Vagina (tissue), 2 donors: ENCODE data around the gene CASZ1. TPM values are rescaled to one million over a fixed set of nuclear protein-coding genes. Genes with fewer than 3 reads are reported as not detected.
A peak's percentile ranks its signal among the peaks of the same experiment; 100 is the strongest.

Experiments used
- DNase-seq, 2 donors: peaks; one replicate each; pipeline ENCODE4 v3.0.0-alpha.2; 2017; ENCODE audit errors: extremely low spot score in 2 of 2
- H3K27ac ChIP-seq: fragments of 200-600 bp; sonication (generic); one replicate; pipeline ENCODE4 v1.5.1; 2019
- H3K27me3 ChIP-seq: fragments of 200-600 bp; sonication (generic); one replicate; pipeline ENCODE4 v1.5.1; 2019
- H3K36me3 ChIP-seq, 2 donors: fragments of 200-600 bp; sonication (generic); one replicate each; pipeline ENCODE4 v1.5.1; 2017 to 2019
- H3K4me1 ChIP-seq: fragments of 200-600 bp; sonication (generic); one replicate; pipeline ENCODE4 v1.5.1; 2019
- H3K4me3 ChIP-seq, 2 donors: fragments of 200-600 bp; sonication (generic); 1 replicate in 1 of 2; 2 replicates in 1 of 2; pipeline ENCODE4 v1.5.1; 2016 to 2019
- H3K9me3 ChIP-seq: fragments of 200-600 bp; sonication (generic); one replicate; pipeline ENCODE4 v1.5.1; 2019
- POLR2A ChIP-seq, 2 donors: fragments of 450-650 bp; IDR thresholded peaks; one replicate each; pipeline ENCODE4 v1.6.1; 2017; ENCODE audit warnings: antibody characterized with exemption in 2 of 2, mild to moderate bottlenecking in 2 of 2, moderate library complexity in 2 of 2
- POLR2AphosphoS5 ChIP-seq, 2 donors: sonication (generic); formaldehyde crosslinking; IDR thresholded peaks; one replicate each; pipeline ENCODE4 v1.9.0; 2017; ENCODE audit warnings: antibody characterized with exemption in 2 of 2, mild to moderate bottlenecking in 2 of 2, low read depth in 1 of 2; ENCODE audit not compliant: insufficient read depth in 1 of 2
- intact Hi-C: fragments of 100-400 bp; cut with DNase I; formaldehyde crosslinking; loops from one replicate; pipeline ENCODE4 v1.15.1; 2023
- total RNA-seq: library from RNA; depleted of rRNA; stranded (reverse); fragments of >200 nt; gene quantifications from one replicate; pipeline ENCODE4 v1.2.3, GENCODE V29; 2016
- TF ChIP-seq, protein P1 (sequence below), 3 experiments: fragments of 450-650 bp in 2 of 3; fragments of 200-600 bp in 1 of 3; sonication (generic) in 1 of 3; IDR thresholded peaks; one replicate each; pipeline ENCODE4 v1.5.1; 2017 to 2019; ENCODE audit warnings: antibody characterized with exemption in 3 of 3, mild to moderate bottlenecking in 2 of 3, moderate library complexity in 2 of 3

Gene CASZ1
- total RNA-seq, 1 donor from 2014 or later, result 30.7 TPM

DNA sequence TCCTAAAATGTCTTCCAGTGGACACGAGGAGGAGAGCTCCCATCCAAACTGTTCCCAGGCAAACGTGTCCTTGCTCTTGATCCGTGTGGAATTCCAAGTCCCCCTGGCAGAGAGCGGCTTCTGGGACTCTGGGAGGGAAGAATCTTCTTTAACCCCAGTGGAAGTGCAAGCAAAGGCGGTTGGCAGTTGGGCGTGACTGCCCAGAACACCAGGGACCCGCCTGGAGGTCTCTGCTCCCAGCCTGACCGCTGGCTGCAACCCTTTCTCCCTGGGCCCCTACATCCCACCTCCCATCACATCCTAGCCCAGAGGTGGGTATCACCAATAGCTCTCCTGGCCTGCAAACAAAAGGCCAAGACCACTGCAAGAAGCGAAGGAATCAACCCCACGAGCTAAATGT lies 17.8 kb downstream of the CASZ1 start:
- Histone ChIP-seq H3K9me3 (no peaks in the 10 kb centered on the region), H3K4me3 (no peak overlapping the region), H3K27ac (peak overlapping the region; percentile 72), H3K27me3 (no peaks in the 10 kb centered on the region), H3K4me1 (peaks cover 33% of the 10 kb centered on the region), H3K36me3 (no peaks in the 10 kb centered on the region)
- TF ChIP-seq POLR2A (IDR thresholded peaks at IDR 0.05) (no peak), POLR2AphosphoS5 (IDR thresholded peaks at IDR 0.05; ENCODE audit: insufficient read depth in 1 of 2, low read depth in 1 of 2) (no peak)
- TF ChIP-seq, protein P1, sequence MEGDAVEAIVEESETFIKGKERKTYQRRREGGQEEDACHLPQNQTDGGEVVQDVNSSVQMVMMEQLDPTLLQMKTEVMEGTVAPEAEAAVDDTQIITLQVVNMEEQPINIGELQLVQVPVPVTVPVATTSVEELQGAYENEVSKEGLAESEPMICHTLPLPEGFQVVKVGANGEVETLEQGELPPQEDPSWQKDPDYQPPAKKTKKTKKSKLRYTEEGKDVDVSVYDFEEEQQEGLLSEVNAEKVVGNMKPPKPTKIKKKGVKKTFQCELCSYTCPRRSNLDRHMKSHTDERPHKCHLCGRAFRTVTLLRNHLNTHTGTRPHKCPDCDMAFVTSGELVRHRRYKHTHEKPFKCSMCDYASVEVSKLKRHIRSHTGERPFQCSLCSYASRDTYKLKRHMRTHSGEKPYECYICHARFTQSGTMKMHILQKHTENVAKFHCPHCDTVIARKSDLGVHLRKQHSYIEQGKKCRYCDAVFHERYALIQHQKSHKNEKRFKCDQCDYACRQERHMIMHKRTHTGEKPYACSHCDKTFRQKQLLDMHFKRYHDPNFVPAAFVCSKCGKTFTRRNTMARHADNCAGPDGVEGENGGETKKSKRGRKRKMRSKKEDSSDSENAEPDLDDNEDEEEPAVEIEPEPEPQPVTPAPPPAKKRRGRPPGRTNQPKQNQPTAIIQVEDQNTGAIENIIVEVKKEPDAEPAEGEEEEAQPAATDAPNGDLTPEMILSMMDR (IDR thresholded peaks at IDR 0.05), result no peak
- no peak for DNase-seq
- intact Hi-C loops, result no loop called here

DNA sequence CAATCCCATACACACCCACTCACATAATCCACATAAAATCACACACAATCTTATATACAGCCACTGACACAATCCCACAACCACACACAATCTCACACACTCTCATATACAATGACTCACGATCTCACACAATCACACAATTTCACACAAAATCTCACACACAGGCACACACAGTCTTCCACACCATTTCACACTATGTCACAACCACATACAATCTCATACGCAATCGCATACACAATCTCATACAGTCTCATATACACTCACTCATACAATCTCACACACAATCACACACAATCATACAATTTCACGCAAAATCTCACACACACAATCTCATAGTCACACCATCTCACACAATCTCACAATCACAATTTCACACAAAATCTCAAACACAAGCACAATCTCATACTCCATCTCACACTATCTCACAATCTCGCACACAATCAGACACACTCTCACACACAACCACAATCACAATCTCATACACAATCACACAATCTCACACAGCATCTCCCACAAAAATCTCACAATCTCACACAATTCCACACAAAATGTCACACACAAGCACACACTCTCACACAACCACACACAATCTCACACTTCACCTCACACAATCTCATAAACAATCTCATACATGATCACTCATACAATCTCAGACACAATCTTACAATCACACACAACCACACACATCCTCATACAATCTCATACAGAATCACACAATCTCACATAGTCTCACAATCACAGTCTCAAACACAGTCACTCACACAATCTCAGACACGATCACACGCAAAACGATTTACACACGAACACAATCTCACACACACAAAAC lies 18.5 kb downstream of the CASZ1 start:
- Histone ChIP-seq H3K36me3 (no peaks in the 10 kb centered on the region), H3K27ac (peak overlapping the region; percentile 72), H3K27me3 (no peaks in the 10 kb centered on the region), H3K4me1 (peaks cover 40% of the 10 kb centered on the region), H3K9me3 (no peaks in the 10 kb centered on the region), H3K4me3 (no peak overlapping the region)
- intact Hi-C loops, result no loop called here
- TF ChIP-seq, protein P1 (IDR thresholded peaks at IDR 0.05), result no peak
- TF ChIP-seq POLR2AphosphoS5 (IDR thresholded peaks at IDR 0.05; ENCODE audit: insufficient read depth in 1 of 2, low read depth in 1 of 2) (no peak), POLR2A (IDR thresholded peaks at IDR 0.05) (no peak)
- no peak for DNase-seq

DNA sequence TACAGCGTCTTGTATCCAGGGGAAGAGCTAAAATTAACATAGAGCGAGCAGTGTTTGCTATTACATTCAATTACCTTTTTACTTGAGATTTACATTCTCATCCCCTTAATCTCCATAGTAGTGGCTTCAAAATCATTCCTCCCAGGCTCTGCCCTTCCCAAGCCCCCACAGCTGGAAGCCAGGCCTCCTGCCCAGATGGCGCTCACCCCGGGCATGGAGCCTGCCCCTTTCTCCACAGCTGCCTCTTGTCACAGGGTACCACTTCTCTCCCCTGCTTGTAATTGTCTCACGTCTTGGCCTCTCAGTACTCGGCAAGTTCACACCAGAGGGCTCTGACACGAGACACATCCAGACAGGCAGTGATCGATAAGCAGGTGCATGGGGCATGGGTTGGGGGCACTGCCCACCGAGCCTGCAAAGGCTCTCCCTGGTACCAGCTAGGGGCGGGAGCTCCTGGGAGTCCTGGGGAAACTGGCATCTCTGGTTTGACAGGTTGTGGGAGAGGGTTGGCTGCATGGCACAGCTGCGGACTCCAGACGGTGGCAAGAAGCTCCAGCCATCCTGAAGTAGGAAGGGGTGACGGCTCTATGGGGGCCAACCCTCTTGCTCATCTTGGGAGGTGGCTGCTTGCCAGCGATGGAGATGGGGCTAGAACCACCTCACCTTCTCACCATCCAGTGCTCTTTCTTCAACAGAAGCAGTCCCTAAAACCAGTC lies 20.1 kb downstream of the CASZ1 start:
- intact Hi-C loops, result no loop called here
- Histone ChIP-seq H3K36me3 (no peaks in the 10 kb centered on the region), H3K4me1 (peaks cover 56% of the 10 kb centered on the region), H3K27me3 (no peaks in the 10 kb centered on the region), H3K4me3 (no peak overlapping the region), H3K9me3 (no peaks in the 10 kb centered on the region), H3K27ac (peak overlapping the region; percentile 70)
- TF ChIP-seq POLR2AphosphoS5 (IDR thresholded peaks at IDR 0.05; ENCODE audit: insufficient read depth in 1 of 2, low read depth in 1 of 2) (no peak), POLR2A (IDR thresholded peaks at IDR 0.05) (no peak)
- TF ChIP-seq, protein P1 (IDR thresholded peaks at IDR 0.05), result no peak
- no peak for DNase-seq

DNA sequence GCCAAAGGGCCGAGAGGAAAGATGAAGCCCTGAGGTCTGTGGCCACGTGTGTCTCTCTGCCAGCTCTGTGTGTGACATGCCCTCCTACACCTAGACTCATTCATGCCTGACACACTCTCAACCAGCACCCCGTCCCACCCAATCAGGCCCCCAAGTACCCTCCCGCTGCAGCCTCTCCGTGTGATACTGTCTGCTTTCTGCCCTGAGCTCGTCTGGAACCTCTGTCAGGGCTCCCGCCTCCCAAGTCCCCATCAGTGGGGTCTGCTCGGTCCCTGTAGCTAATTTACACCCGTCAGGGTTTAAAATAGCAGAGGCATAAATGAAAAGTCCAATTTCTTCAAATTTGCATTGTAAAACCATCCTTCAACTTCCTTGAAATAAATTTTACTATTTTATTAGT lies 20.7 kb downstream of the CASZ1 start:
- intact Hi-C loops, result no loop called here
- no peak for DNase-seq
- H3K9me3 ChIP-seq, result no peaks in the 10 kb centered on the region
- no peaks in the 10 kb centered on the region for H3K36me3 ChIP-seq
- peaks cover 60% of the 10 kb centered on the region for H3K4me1 ChIP-seq
- TF ChIP-seq, protein P1 (IDR thresholded peaks at IDR 0.05), result no peak
- TF ChIP-seq POLR2A (IDR thresholded peaks at IDR 0.05), result no peak
- no peak overlapping the region for H3K4me3 ChIP-seq
- H3K27me3 ChIP-seq, result no peaks in the 10 kb centered on the region
- peak overlapping the region; percentile 70 for H3K27ac ChIP-seq
